Tibial nerve (tissue), 4 donors: ENCODE data around the gene GAP43.

Source experiments
- CTCF ChIP-seq, 5 experiments: fragments of 200-600 bp in 3 of 5; fragments of 450-650 bp in 2 of 5; sonication (generic) in 3 of 5; IDR thresholded peaks; one replicate each; pipeline ENCODE4 v1.5.1; 2016 to 2019; ENCODE audit warnings: antibody characterized with exemption in 5 of 5, mild to moderate bottlenecking in 3 of 5, moderate library complexity in 2 of 5
- EP300 ChIP-seq, 2 donors: sonication (generic); formaldehyde crosslinking; IDR thresholded peaks; one replicate each; pipeline ENCODE4 v1.6.1; 2017; ENCODE audit warnings: antibody characterized with exemption in 2 of 2, mild to moderate bottlenecking in 1 of 2

- TF ChIP-seq CTCF (IDR thresholded peaks at IDR 0.05) (no peak), EP300 (IDR thresholded peaks at IDR 0.05) (no peak)
Observed at GRCh38 chr3:115635406-115635805, 12.1 kb downstream of the GAP43 start.
